Bronchial epithelial cell (primary cell): ENCODE data around the gene CMTM1. TPM values are rescaled to one million over a fixed set of nuclear protein-coding genes. Genes with fewer than 3 reads are reported as not detected.
"Not testable (repeated sequence)": the region's sequence is repeated elsewhere in the genome, so short reads cannot be mapped to it uniquely, and the experiment has no call there.

ENCODE experiments used
- DNase-seq: peaks from one replicate; pipeline ENCODE4 v3.0.0-alpha.2; 2010; ENCODE audit warnings: low read depth
- FAIRE-seq: peaks from 2 replicates; lab custom pipeline; 2011; peaks lifted over from hg19 to GRCh38; lab: Jason Lieb, UNC
- H3K27me3 ChIP-seq: 2 replicates; pipeline ENCODE4 v1.5.1; 2011; ENCODE audit warnings: low read length; ENCODE audit not compliant: control insufficient read depth, insufficient read depth
- H3K36me3 ChIP-seq: 2 replicates; pipeline ENCODE4 v1.5.1; 2011; ENCODE audit warnings: low read length; ENCODE audit not compliant: control insufficient read depth, insufficient read depth
- H3K4me3 ChIP-seq: 2 replicates; pipeline ENCODE4 v1.5.1; 2011; ENCODE audit warnings: mild to moderate bottlenecking, low read depth, low read length, control low read depth
- total RNA-seq: library from RNA; depleted of rRNA; stranded (reverse); fragments of >200 nt; gene quantifications from 2 replicates; pipeline ENCODE4 v1.2.1, GENCODE V29; 2014
- TF ChIP-seq, protein P1 (sequence below): IDR thresholded peaks from 2 replicates; pipeline ENCODE4 v1.5.1; 2011; ENCODE audit warnings: mild to moderate bottlenecking, moderate library complexity, low read length, control low read depth, inconsistent platforms; ENCODE audit not compliant: insufficient read depth, severe bottlenecking

CMTM1 gene
- total RNA-seq, 1 donor from 2014 or later: 0.26 TPM

DNA sequence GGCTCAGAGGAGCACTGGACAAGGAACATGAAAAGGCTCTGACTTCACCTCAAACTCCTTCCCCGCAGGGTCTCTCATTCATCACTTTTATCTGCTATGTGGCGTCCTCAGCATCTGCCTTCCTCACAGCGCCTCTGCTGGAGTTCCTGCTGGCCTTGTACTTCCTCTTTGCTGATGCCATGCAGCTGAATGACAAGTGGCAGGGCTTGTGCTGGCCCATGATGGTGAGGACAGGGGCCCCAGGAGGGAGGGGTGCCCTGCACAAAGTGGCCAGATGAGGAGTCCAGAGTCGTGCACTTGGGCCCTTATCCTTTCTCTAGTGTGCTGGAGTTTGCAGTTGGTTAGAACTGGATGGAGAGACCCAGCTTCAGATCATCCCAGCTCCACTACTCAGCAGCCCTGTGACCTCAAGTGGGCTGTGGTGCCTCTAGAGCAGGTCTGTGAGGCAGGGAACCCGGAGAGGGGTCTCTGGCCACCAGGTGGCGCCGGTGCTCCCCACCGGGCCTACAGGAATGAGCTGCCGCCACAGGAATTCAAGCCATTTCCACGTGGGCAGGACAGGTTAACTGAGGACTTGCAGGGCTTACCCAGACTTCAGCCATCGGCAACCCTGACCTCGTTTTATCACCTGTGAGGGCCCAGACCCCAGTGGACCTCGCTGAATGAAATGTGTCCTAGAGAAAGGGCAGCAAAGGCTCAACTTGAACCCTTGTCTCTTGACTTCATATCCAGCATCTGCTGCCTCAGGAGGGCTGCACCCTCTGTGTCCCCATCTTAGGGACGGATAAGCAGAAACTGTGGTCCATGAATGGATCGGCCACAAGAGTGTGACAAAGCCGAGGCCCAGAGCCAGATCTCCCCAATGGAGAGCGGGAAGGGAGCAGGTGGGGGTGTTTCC lies 42.3 kb downstream of the CMTM1 start:
- H3K36me3 ChIP-seq: peaks cover 18% of the 10 kb centered on the region
- TF ChIP-seq, protein P1, sequence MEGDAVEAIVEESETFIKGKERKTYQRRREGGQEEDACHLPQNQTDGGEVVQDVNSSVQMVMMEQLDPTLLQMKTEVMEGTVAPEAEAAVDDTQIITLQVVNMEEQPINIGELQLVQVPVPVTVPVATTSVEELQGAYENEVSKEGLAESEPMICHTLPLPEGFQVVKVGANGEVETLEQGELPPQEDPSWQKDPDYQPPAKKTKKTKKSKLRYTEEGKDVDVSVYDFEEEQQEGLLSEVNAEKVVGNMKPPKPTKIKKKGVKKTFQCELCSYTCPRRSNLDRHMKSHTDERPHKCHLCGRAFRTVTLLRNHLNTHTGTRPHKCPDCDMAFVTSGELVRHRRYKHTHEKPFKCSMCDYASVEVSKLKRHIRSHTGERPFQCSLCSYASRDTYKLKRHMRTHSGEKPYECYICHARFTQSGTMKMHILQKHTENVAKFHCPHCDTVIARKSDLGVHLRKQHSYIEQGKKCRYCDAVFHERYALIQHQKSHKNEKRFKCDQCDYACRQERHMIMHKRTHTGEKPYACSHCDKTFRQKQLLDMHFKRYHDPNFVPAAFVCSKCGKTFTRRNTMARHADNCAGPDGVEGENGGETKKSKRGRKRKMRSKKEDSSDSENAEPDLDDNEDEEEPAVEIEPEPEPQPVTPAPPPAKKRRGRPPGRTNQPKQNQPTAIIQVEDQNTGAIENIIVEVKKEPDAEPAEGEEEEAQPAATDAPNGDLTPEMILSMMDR: peak; percentile 97
- H3K27me3 ChIP-seq: no peaks in the 10 kb centered on the region
- DNase-seq (peak; percentile 77), FAIRE-seq (peak; percentile 93)
- H3K4me3 ChIP-seq: no peak overlapping the region

DNA sequence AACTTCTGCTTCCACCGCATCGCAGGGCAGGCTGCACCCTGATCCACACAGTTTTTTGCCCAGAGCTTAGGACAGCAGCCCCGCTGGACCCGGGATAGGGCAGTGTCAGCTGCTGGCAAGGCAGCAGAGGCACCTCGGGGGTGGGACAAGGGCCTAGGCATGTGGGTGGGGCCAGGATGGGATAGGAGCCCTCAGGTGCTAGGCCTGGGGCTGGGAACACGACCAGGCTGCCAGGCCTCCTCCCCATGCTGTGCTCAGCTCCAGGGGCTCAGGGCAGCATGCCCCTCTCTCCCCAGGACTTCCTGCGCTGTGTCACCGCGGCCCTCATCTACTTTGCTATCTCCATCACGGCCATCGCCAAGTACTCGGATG lies 42.9 kb downstream of the CMTM1 start:
- H3K4me3 ChIP-seq: no peak overlapping the region
- peaks cover 18% of the 10 kb centered on the region for H3K36me3 ChIP-seq
- FAIRE-seq (no peak), DNase-seq (no peak)
- no peaks in the 10 kb centered on the region for H3K27me3 ChIP-seq
- TF ChIP-seq, protein P1: no peak

DNA sequence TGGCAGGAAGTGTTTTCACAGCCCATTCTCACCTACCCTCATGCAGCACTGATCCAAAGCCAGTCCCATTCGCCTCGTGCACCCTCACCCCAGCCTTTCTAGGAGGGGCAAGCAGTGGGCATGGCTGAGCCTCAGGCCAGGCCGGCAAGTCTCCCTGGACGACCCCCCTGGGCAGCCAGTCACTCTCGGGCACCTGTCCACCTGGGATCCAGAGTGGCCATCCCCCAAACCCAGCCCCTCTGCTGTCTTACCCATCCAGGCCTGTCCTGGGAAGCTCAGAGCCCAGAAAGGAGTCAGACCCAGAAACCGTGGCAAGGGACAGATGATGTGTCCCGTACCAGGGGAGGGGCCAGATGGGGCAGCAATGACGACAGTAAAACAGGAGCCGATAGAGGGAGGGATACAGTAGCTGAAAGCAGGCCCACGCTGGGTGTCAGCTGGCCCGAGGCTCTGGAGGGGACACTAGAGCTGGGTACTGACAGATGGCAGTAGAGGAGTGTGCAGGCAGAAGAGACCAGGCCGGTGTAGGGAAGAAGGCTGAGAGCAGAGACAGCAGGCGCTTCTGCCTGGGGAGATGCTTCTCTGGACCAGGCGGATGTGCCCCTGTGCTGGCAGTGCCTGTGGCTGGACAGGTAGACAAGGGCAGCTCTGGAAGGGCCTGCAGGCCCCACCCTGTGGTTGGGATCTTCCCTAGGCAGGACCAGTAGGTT lies 44.0 kb downstream of the CMTM1 start:
- Histone ChIP-seq H3K36me3 (peaks cover 19% of the 10 kb centered on the region), H3K27me3 (no peaks in the 10 kb centered on the region), H3K4me3 (no peak overlapping the region)
- DNase-seq (no peak), FAIRE-seq (no peak)
- TF ChIP-seq, protein P1: no peak

DNA sequence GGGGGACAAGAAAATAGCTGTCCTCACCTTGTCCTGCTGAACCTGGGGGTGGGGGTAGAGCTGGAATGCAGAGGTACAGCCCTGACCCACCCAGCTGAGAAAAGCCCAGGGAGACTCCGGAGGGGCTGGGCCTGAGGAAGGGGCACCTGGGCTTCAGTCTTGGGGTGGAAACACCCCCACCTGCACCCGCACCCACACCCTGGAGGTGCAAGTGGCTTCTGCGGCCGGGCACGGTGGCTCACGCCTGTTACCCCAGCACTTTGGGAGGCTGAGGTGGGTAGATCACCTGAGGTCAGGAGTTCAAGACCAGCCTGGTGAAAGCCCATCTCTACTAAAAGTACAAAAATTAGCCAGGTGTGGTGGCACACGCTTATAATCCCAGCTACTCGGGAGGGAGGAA lies 45.7 kb downstream of the CMTM1 start:
- H3K27me3 ChIP-seq, FAIRE-seq, H3K4me3 ChIP-seq, DNase-seq: not testable (repeated sequence)
- peaks cover 22% of the 10 kb centered on the region for H3K36me3 ChIP-seq

DNA sequence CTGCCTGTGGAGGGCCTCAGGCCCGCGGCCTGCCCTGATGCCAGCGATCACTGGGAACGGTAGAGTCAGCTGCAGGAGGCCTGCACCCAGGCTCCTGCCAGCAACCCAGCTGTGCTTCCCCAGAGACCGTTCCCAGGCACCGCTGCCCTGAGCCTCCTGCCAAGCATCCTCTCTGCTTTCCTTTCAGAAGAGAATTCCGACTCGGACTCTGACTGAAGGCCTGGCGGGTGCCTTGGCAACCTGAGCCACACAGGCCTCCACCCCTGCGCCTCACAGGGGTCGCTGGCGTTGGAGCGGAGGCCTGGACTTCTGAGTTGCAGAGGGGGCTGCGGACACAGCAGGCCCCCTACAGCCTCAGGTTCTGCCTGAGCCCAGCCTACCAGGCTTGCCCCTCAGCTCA lies 46.2 kb downstream of the CMTM1 start:
- H3K36me3 ChIP-seq: peaks cover 22% of the 10 kb centered on the region
- TF ChIP-seq, protein P1: no peak
- no peak for FAIRE-seq
- no peaks in the 10 kb centered on the region for H3K27me3 ChIP-seq
- no peak for DNase-seq
- H3K4me3 ChIP-seq: no peak overlapping the region

DNA sequence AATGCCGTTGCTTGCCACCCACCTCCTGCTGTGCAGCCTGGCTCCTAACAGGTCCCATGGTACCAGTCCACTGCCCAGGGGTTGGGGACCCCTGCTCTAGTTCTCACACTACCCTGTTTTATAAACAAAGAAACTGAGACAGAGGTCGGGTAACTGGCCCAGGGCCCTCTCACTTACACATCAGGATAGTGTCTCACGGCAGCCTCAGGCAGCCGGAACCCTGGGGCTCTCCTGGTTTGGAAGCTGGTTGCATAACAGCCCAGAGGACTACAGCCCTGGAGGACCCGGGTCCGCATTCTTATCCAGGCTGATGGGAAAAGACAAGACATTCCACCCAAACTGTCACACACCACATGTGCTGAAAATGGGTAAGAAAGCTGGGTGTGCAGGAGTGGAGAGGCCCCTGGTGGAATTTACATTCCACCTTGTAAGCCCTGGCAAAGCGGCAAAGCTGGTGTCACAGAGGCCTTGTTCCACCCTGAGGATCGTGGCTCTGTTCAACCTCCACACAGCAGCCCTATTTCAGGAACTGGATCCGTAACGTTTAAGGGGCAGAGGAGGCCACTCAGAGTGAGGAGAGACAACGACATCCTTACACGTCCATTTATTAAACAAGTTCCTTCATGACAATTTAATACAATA lies 48.0 kb downstream of the CMTM1 start:
- Histone ChIP-seq H3K27me3 (no peaks in the 10 kb centered on the region), H3K4me3 (no peak overlapping the region), H3K36me3 (peaks cover 17% of the 10 kb centered on the region)
- DNase-seq (no peak), FAIRE-seq (no peak)
- TF ChIP-seq, protein P1: no peak
